PC-9 (cell line): ENCODE data around the gene NAGPA. TPM values are rescaled to one million over a fixed set of nuclear protein-coding genes. Genes with fewer than 3 reads are reported as not detected.

Experiments
- BruUV-seq: library from RNA; stranded (reverse); fragments of 400-500 nt; replicated peaks from 2 replicates; lab custom pipeline; 2021; lab: Mats Ljungman, UMichigan
- CTCF ChIA-PET: fragments of 300-600 bp; sonication (Branson Sonifier 250); formaldehyde crosslinking; loops from one replicate; lab custom pipeline; 2022; ENCODE audit warnings: antibody characterized with exemption; lab: Charles Lee
- POLR2A ChIA-PET: fragments of 300-600 bp; sonication (Branson Sonifier 250); formaldehyde crosslinking; loops from one replicate; lab custom pipeline; 2022; ENCODE audit warnings: antibody characterized with exemption; ENCODE audit not compliant: unreplicated experiment; lab: Charles Lee
- DNase-seq, 2 experiments: peaks; one replicate each; pipeline versions ENCODE4 v3.0.0 to v3.0.0-alpha.2; 2015 to 2022; ENCODE audit warnings: mixed read lengths in 1 of 2
- H2AFZ ChIP-seq: fragments of 200-600 bp; sonication (generic); 2 replicates; pipeline ENCODE4 v1.8.1; 2017; ENCODE audit warnings: antibody characterized with exemption
- H3F3A ChIP-seq: fragments of 200-600 bp; sonication (generic); 2 replicates; pipeline ENCODE4 v1.8.1; 2017; ENCODE audit warnings: antibody characterized with exemption, mild to moderate bottlenecking, low read depth; ENCODE audit not compliant: insufficient read depth
- H3K27ac ChIP-seq: fragments of 200-600 bp; sonication (generic); 2 replicates; pipeline ENCODE4 v1.6.1; 2016; ENCODE audit warnings: mixed run types
- H3K27me3 ChIP-seq: fragments of 200-600 bp; sonication (generic); 2 replicates; pipeline ENCODE4 v1.6.1; 2016; ENCODE audit warnings: low read depth, mixed run types; ENCODE audit not compliant: insufficient read depth
- H3K36me3 ChIP-seq: fragments of 200-600 bp; sonication (generic); 2 replicates; pipeline ENCODE4 v1.6.1; 2016; ENCODE audit warnings: low read depth, mixed run types
- H3K4me1 ChIP-seq: fragments of 200-600 bp; sonication (generic); replicated peaks from 2 replicates; pipeline ENCODE4 v1.6.1; 2016; ENCODE audit warnings: mixed run types; ENCODE audit not compliant: insufficient read depth
- H3K4me2 ChIP-seq: fragments of 200-600 bp; sonication (generic); 2 replicates; pipeline ENCODE4 v1.6.1; 2017; ENCODE audit warnings: mixed run types
- H3K4me3 ChIP-seq: fragments of 200-600 bp; sonication (generic); 2 replicates; pipeline ENCODE4 v1.6.1; 2016; ENCODE audit warnings: mixed run types
- H3K79me2 ChIP-seq: fragments of 200-600 bp; sonication (generic); 2 replicates; pipeline ENCODE4 v1.6.1; 2017; ENCODE audit warnings: low read depth, mixed run types
- H3K9me2 ChIP-seq: fragments of 200-600 bp; sonication (generic); 2 replicates; pipeline ENCODE4 v1.8.1; 2017; ENCODE audit warnings: mild to moderate bottlenecking; ENCODE audit not compliant: insufficient read depth
- H3K9me3 ChIP-seq: fragments of 200-600 bp; sonication (generic); 2 replicates; pipeline ENCODE4 v1.8.1; 2016; ENCODE audit warnings: low read depth; ENCODE audit not compliant: insufficient read depth
- H4K20me1 ChIP-seq: fragments of 200-600 bp; sonication (generic); 2 replicates; pipeline ENCODE4 v1.8.1; 2017; ENCODE audit not compliant: insufficient read depth
- EZH2 ChIP-seq: fragments of 200-600 bp; sonication (generic); IDR thresholded peaks from 2 replicates; pipeline ENCODE4 v1.8.0; 2017; ENCODE audit warnings: antibody characterized with exemption, low read depth
- intact Hi-C: fragments of 100-400 bp; cut with micrococcal nuclease; formaldehyde crosslinking; loops from one replicate; pipeline ENCODE4 v1.10.0; 2022; ENCODE audit not compliant: unreplicated experiment
- total RNA-seq: library from RNA; stranded (reverse); gene quantifications from 2 replicates; pipeline ENCODE4 v1.2.3, GENCODE V29; 2021
- TF ChIP-seq, protein P1 (sequence below): fragments of 200-600 bp; sonication (generic); conservative IDR thresholded peaks from 2 replicates; pipeline ENCODE4 v1.6.1; 2017; ENCODE audit warnings: mixed run types, antibody characterized with exemption, mild to moderate bottlenecking, moderate library complexity

NAGPA gene
- total RNA-seq, 1 experiment from 2014 or later: 20.6 TPM

- no peaks in the 10 kb centered on the region for H3K9me2 ChIP-seq
- no peaks in the 10 kb centered on the region for H3K4me1 ChIP-seq
- CTCF ChIA-PET: no interaction called here
- no peak overlapping the region for H3K4me3 ChIP-seq
- no peaks in the 10 kb centered on the region for H3K9me3 ChIP-seq
- no peak for DNase-seq
- H2AFZ ChIP-seq: no peak overlapping the region
- no peak overlapping the region for H3K4me2 ChIP-seq
- no peaks in the 10 kb centered on the region for H3K79me2 ChIP-seq
- peaks cover 88% of the 10 kb centered on the region for H3K27me3 ChIP-seq
- POLR2A ChIA-PET: no interaction called here
- H3K27ac ChIP-seq: no peak overlapping the region
- H3F3A ChIP-seq: no peaks in the 10 kb centered on the region
- H3K36me3 ChIP-seq: no peaks in the 10 kb centered on the region
- intact Hi-C loops: no loop called here
- no peaks in the 10 kb centered on the region for H4K20me1 ChIP-seq
- TF ChIP-seq EZH2: no peak
- TF ChIP-seq, protein P1, sequence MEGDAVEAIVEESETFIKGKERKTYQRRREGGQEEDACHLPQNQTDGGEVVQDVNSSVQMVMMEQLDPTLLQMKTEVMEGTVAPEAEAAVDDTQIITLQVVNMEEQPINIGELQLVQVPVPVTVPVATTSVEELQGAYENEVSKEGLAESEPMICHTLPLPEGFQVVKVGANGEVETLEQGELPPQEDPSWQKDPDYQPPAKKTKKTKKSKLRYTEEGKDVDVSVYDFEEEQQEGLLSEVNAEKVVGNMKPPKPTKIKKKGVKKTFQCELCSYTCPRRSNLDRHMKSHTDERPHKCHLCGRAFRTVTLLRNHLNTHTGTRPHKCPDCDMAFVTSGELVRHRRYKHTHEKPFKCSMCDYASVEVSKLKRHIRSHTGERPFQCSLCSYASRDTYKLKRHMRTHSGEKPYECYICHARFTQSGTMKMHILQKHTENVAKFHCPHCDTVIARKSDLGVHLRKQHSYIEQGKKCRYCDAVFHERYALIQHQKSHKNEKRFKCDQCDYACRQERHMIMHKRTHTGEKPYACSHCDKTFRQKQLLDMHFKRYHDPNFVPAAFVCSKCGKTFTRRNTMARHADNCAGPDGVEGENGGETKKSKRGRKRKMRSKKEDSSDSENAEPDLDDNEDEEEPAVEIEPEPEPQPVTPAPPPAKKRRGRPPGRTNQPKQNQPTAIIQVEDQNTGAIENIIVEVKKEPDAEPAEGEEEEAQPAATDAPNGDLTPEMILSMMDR: no peak
- no TSS peak for BruUV-seq
These were observed 20.8 kb downstream of the NAGPA start for GRCh38 chr16:5012887-5013286.

GRCh38 chr16:5011637-5012036 lies 22.1 kb downstream of the NAGPA start:
- H3K27ac ChIP-seq: no peak overlapping the region
- H3K4me1 ChIP-seq: no peaks in the 10 kb centered on the region
- no peaks in the 10 kb centered on the region for H3K9me3 ChIP-seq
- no peaks in the 10 kb centered on the region for H3F3A ChIP-seq
- ChIA-PET CTCF (no interaction called here), POLR2A (no interaction called here)
- H2AFZ ChIP-seq: no peak overlapping the region
- no peak overlapping the region for H3K4me2 ChIP-seq
- no peak overlapping the region for H3K4me3 ChIP-seq
- no TSS peak for BruUV-seq
- no peaks in the 10 kb centered on the region for H4K20me1 ChIP-seq
- TF ChIP-seq, protein P1: no peak
- TF ChIP-seq EZH2: no peak
- intact Hi-C loops: no loop called here
- no peak for DNase-seq
- peaks cover 86% of the 10 kb centered on the region for H3K27me3 ChIP-seq
- no peaks in the 10 kb centered on the region for H3K36me3 ChIP-seq
- no peaks in the 10 kb centered on the region for H3K9me2 ChIP-seq
- no peaks in the 10 kb centered on the region for H3K79me2 ChIP-seq

DNA sequence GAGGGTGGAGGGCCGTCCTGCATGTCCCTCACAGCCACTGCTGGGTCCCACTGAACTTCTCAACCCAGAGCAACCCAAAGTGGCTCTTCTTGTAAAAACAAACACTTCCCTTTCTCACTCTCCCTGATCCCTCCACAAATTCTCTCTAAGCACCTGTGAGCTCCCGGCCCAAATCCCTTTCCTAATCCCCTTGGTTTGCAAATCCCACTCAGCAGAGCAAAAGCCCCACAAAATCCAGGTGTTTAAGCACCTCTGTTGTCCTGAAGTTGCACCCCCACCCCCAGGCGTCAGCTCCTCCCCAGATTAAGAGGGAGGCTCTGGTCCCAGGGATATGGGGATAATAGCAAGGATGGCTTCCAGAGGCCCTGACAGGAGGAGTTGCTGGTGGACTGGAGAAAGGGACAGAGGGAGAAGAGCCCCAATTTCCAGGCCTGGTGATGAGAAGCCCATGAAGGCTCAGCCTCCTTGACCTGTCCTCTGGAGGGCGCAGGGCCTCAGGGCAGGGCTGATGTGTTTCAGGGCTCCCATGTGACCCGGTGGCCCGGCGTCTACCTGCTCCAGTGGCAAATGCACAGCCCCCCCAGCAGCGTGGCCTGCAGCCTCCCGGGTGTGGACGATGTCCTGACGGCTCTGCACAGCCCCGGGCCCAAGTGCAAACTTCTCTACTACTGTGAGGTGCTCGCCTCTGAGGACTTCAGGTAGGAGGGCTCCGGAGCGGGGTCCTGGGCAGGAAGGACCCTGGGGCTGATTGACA lies 23.0 kb downstream of the NAGPA start:
- H3K4me3 ChIP-seq: no peak overlapping the region
- POLR2A ChIA-PET: no interaction called here
- no peak overlapping the region for H3K27ac ChIP-seq
- peaks cover 77% of the 10 kb centered on the region for H3K27me3 ChIP-seq
- H3F3A ChIP-seq: no peaks in the 10 kb centered on the region
- CTCF ChIA-PET: no interaction called here
- no peaks in the 10 kb centered on the region for H3K9me3 ChIP-seq
- no peak for DNase-seq
- no peaks in the 10 kb centered on the region for H4K20me1 ChIP-seq
- no peaks in the 10 kb centered on the region for H3K9me2 ChIP-seq
- H3K4me1 ChIP-seq: no peaks in the 10 kb centered on the region
- no peak overlapping the region for H2AFZ ChIP-seq
- H3K4me2 ChIP-seq: no peak overlapping the region
- intact Hi-C loops: no loop called here
- no peaks in the 10 kb centered on the region for H3K36me3 ChIP-seq
- H3K79me2 ChIP-seq: no peaks in the 10 kb centered on the region
- no peak for TF ChIP-seq EZH2
- TF ChIP-seq, protein P1: no peak
- no TSS peak for BruUV-seq
